ENCODE results near the gene MARCHF4. TPM values are rescaled to one million over a fixed set of nuclear protein-coding genes. Genes with fewer than 3 reads are reported as not detected.

The MARCHF4 gene
- total and polyA plus RNA-seq, 9 of the 15 experiments (the other 6 are each of a cell fraction or from before 2014, with no cell fraction given): 0.05 TPM; not detected in 8

DNA sequence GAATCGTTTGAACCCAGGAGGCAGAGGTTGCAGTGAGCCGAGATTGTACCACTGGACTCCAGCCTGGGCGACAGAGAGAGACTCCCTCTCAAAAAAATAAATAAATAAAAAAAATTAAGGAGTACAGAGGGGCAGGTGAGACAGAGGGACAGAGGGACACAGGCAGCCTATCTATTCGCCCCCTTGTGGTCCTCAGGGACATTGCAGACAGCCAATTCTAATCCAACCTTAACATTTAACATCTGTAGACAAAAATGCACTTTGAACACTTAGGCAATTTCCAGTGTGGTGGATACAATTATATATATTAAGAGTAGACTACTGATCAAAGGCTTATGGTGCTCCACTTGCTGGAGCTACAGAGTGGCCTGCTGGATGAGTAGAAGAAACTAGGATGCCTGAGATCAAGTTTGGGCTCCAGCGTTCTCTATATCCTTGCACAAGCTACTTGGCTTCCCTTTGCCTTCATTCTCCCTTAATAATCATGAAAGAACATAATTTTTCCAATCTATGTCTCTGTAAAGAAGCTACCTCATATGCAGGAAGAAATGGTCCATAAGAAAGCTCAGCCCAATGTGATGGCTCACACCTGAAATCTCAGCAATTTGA is 31.8 kb upstream of the MARCHF4 start:
- Histone ChIP-seq H3K4me1 (replicated peaks in 1 of 2; ENCODE audit: control insufficient read depth in 2 of 2, insufficient read depth in 2 of 2, low read length in 2 of 2) (no peaks in the 10 kb centered on the region; a peak in 1 of 5 replicates), H4K20me1 (replicated peaks; ENCODE audit: control insufficient read depth, insufficient read depth, low read length) (no peaks in the 10 kb centered on the region), H3K4me3 (no peak overlapping the region), H3K79me2 (ENCODE audit: control insufficient read depth, insufficient read depth, low read length) (no peaks in the 10 kb centered on the region), H3K27me3 (ENCODE audit: control insufficient read depth in 2 of 2, insufficient read depth in 2 of 2, low read length in 2 of 2) (peaks cover 2 to 10% of the 10 kb centered on the region in 2 experiments; a peak in 3 of 5 replicates), H3K9me1 (ENCODE audit: control insufficient read depth, insufficient read depth, low read length) (no peaks in the 10 kb centered on the region), H2AFZ (ENCODE audit: low read depth, low read length) (no peak overlapping the region), H3K9me3 (replicated peaks; ENCODE audit: control insufficient read depth, insufficient read depth, low read depth, low read length) (no peaks in the 10 kb centered on the region), H3K27ac (ENCODE audit: extremely low read depth, low read depth, low read length) (no peak overlapping the region), H3K9ac (ENCODE audit: insufficient read depth in 1 of 2, low read depth in 2 of 2, low read length in 2 of 2) (no peak overlapping the region), H3K4me2 (ENCODE audit: insufficient read depth, low read length) (no peak overlapping the region), H3K36me3 (ENCODE audit: control insufficient read depth, insufficient read depth, low read length) (no peaks in the 10 kb centered on the region)
- intact Hi-C loops (cut with micrococcal nuclease) (loop anchor here (5.0 kb wide), 1 partner anchor 182 kb away; no protein-coding TSS in a partner anchor), in situ Hi-C loops (cut with MboI) (no loop called here)
- 16% methylated on average over 5 of the region's 5 CpGs for WGBS (ENCODE audit: insufficient coverage, low coverage, missing lambda C conversion rate)
- FAIRE-seq (peak; percentile 73), DNase-seq (ENCODE audit: extremely low read depth in 1 of 4, low spot score in 3 of 4) (peak; percentile 34 to 39 (median 36)), ATAC-seq (peak; percentile 81)
- CTCF ChIA-PET (ENCODE audit: low intra/inter-chr PET ratio): no interaction called here
- POLR2A ChIA-PET: no interaction called here
- BruUV-seq (replicated peaks): no TSS peak
- 0 out of 2 replicates have a peak, but pooled peaks have one; percentile 37 for TF ChIP-seq DEAF1 (CRISPR knock-in tag; IDR thresholded peaks at IDR 0.05)
- TF ChIP-seq RAD21 (CRISPR knock-in tag; conservative IDR thresholded peaks at IDR 0.05 in 1 of 2, IDR thresholded peaks at IDR 0.05 in 1 of 2): peak; percentile 59 to 68
- 0 out of 2 replicates have a peak, but pooled peaks have one; percentile 26 for TF ChIP-seq SMC3 (conservative IDR thresholded peaks at IDR 0.05; ENCODE audit: insufficient read depth, low read depth, low read length)
- TF ChIP-seq CHD4 (IDR thresholded peaks at IDR 0.05; ENCODE audit: insufficient read depth, insufficient replicate concordance, low read depth, low read length, poor library complexity, severe bottlenecking): no peak
- no peak for TF ChIP-seq EP300 (IDR thresholded peaks at IDR 0.05; ENCODE audit: low read length)
- no peak for TF ChIP-seq OTX1 (CRISPR knock-in tag; IDR thresholded peaks at IDR 0.05)
- TF ChIP-seq DIDO1 (tag; IDR thresholded peaks at IDR 0.05; ENCODE audit: low read depth): no peak
- no peak for TF ChIP-seq SP2 (IDR thresholded peaks at IDR 0.05; ENCODE audit: extremely low read depth, low read depth, low read length, poor library complexity, severe bottlenecking)
- TF ChIP-seq ADNP (tag; IDR thresholded peaks at IDR 0.05): no peak
- peak; percentile 38; the same call in 1 of the 2 replicates for TF ChIP-seq REST (IDR thresholded peaks at IDR 0.05; ENCODE audit: borderline replicate concordance)
- TF ChIP-seq REST (CRISPR knock-in tag; IDR thresholded peaks at IDR 0.05; ENCODE audit: low read depth): no peak

All from K562 (cell line).